Measurements from ENCODE around the gene CSH2.
"Not testable (repeated sequence)": the region's sequence is repeated elsewhere in the genome, so short reads cannot be mapped to it uniquely, and the experiment has no call there.

The CSH2 gene

DNA sequence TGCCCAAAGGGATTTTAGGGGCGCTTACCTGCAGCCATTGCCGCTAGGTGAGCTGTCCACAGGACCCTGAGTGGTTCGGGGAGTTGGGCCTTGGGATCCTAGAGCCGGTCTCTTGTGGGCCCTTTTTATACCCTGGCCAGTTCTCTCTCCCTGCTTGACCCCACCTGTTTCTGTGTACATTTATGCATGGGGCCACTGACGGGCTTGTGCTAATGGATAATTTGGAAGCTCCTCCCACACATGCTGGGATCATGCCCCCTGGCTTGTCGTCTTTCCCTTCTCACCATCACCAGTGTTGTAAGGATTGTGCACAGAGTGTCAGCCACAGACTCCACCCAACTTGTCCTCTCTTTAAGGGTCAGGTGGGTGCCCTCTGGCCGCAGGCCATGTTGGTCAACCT is at the start of gene CSH2:
CSH2 (minus strand) TSS at position 101 of the 400 bp plus-strand sequence; CDS start at position 38, 63 bp downstream.
- DNase-seq: not testable (repeated sequence)

DNA sequence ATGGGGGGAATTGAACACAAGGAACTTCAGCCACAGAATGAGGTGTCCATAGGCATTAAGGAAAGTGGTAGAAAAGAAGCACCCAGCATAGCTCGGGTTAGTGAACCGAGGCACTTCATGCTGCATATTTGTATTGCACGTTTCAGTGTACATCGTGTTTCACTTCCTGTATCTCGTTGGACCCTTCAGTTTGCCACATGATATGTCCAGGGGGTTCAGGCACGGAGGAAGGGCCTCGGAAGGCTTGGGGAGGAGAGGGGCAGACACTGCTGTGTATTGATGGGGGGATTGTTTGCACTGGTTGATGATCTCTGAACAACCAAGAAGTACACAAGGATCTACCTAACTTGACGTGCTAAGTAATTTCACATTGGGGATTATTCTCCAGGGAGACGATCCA is 48.9 kb upstream of the CSH2 start:
- not testable (repeated sequence) for DNase-seq

DNA sequence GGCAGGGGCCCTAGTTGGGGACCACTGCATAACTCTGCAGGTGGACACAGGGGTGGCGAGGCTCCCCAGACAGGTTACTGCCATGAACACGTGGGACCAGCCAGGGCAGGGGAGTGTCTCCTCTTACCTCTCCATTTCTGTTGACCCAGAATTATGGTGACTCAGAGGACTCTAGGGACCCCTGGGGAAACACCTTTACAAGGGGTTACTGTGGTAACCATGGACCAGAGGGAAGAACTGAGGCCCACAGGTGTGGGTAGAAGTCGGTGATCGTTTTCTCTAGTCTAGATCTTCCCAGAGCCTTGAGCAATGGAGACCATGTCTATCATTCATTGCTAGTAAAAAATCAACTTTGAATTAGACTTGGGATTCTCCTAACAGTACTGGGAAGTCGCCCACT is 47.3 kb upstream of the CSH2 start:
- not testable (repeated sequence) for DNase-seq

DNA sequence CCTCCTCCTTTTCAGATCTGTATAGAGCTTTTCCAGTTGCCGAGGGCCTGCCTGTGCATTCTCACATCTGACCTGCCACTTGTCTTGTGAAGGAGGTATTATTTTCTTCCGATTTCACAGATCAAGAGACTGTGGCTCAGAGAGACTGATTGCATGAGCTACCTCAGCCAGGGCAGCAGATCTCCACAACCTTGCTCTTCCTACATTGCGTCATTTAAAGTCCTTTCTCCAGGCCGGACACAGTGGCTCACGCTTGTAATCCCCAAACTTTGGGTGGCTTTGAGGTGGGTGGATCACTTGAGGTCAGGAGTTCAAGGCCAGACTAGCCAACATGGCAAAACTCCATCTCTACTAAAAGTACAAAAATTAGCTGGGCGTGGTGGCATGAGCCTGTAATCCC is 46.6 kb upstream of the CSH2 start:
- DNase-seq: not testable (repeated sequence)

DNA sequence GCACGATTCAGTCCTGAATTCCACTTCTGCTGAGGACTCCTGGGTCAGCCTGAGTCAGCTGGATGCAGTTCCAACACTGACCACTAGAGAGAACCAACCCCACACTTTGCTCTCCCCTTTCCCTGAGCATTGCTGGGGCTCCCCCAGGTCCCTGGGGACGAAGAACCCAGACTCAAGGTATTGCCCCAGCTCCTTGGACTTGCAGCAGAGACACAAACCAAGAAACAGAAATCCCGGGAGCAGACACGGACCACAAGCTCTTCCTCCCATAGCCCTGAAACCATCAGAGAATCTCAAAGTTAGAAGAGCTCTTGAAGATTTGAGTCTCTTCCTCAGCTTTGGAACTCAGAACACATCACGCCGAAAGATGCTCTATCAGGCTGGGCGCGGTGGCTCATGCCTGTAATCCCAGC is 45.8 kb upstream of the CSH2 start:
- peak; percentile 62 for DNase-seq

DNA sequence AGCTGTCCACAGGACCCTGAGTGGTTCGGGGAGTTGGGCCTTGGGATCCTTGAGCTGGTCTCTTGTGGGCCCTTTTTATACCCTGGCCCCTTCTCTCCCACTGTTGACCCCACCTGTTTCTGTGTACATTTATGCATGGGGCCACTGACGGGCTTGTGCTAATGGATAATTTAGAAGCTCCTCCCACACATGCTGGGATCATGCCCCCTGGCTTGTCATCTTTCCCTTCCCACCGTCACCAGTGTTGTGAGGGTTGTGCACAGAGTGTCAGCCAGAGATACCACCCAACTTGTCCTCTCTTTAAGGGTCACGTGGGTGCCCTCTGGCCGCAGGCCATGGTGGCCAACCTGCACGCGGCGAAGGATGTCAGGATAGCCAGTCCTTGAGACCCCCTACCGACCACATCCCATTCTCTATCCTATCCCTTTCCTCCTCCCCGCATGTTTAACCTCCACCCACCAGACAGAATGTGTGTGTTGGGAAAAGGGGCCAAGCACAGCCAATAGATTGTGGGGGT is 45.4 kb upstream of the CSH2 start, which contains the start of gene GH1:
GH1 (minus strand) TSS at position 51 of the 517 bp plus-strand sequence. CDS start 63 bp downstream, outside the sequence.
- not testable (repeated sequence) for DNase-seq

DNA sequence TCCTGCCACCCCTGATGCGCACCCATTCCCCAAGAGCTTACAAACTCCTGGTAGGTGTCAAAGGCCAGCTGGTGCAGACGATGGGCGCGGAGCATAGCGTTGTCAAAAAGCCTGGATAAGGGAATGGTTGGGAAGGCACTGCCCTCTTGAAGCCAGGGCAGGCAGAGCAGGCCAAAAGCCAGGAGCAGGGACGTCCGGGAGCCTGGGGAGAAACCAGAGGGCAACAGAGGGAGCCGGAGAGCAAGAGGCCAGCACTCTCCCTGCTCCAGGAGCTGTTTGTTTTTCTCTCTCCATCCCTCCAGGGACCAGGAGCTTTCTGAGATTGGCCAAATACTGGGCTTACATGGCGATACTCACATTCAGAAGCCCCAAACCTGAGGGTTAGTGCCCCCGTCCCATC is 44.8 kb upstream of the CSH2 start:
- no peak for DNase-seq

DNA sequence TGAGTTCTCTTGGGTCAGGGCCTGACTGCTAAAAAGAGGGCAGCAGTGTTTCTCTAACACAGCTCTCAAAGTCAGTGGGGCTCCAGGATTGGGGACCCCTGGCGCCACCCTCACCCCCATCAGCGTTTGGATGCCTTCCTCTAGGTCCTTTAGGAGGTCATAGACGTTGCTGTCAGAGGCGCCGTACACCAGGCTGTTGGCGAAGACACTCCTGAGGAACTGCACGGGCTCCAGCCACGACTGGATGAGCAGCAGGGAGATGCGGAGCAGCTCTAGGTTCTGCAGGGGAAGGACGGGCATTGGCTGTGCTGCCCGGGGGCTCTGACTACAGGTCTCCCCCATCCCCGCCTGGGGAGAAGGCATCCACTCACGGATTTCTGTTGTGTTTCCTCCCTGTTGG is 44.2 kb upstream of the CSH2 start:
- DNase-seq: no peak

DNA sequence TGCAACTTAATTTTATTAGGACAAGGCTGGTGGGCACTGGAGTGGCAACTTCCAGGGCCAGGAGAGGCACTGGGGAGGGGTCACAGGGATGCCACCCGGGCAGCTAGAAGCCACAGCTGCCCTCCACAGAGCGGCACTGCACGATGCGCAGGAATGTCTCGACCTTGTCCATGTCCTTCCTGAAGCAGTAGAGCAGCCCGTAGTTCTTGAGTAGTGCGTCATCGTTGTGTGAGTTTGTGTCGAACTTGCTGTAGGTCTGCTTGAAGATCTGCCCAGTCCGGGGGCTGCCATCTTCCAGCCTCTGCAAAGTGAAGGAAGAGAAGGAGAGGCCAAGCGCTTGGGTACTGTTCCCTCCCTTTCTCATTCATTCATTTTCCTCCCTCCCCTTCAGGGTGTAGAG is 43.7 kb upstream of the CSH2 start:
- DNase-seq: not testable (repeated sequence)

DNA sequence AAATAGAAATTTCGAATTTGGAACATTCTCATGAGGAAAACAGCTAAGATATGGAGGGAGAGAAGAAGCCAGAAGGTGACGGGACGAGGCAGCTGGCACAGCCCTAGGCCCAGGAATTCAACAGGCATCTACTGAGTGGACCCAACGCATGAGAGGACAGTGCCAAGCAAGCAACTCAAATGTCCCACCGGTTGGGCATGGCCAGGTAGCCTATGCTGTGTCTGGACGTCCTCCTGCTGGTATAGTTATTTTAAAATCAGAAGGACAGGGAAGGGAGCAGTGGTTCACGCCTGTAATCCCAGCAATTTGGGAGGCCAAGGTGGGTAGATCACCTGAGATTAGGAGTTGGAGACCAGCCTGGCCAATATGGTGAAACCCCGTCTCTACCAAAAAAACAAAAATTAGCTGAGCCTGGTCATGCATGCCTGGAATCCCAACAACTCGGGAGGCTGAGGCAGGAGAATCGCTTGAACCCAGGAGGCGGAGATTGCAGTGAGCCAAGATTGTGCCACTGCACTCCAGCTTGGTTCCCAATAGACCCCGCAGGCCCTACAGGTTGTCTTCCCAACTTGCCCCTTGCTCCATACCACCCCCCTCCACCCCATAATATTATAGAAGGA is 43.2 kb upstream of the CSH2 start:
- no peak for DNase-seq

DNA sequence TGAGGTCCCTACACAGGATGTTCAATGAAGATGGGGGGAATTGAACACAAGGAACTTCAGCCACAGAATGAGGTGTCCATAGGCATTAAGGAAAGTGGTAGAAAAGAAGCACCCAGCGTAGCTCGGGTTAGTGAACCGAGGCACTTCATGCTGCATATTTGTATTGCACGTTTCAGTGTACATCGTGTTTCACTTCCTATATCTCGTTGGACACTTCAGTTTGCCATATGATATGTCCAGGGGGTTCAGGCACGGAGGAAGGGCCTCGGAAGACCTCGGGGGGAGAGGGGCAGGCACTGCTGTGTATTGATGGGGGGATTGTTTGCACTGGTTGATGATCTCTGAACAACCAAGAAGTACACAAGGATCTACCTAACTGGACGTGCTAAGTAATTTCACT is 42.3 kb upstream of the CSH2 start:
- not testable (repeated sequence) for DNase-seq

DNA sequence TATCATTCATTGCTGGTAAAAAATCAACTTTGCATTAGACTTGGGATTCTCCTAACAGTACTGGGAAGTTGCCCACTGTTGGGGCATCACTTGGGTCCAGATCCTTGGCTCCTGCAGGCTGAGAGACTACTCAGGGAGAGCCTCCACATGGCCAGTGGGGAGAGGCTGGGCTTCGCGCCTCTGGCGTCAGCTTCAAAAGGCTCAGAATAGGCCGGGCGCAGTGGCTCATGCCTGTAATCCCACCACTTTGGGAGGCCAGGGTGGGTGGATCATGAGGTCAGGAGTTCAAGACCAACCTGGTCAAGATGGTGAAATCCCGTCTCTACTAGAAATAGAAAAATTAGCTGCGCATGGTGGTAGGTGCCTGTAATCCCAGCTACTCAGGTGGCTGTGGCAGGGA is 41.0 kb upstream of the CSH2 start:
- DNase-seq: no peak

DNA sequence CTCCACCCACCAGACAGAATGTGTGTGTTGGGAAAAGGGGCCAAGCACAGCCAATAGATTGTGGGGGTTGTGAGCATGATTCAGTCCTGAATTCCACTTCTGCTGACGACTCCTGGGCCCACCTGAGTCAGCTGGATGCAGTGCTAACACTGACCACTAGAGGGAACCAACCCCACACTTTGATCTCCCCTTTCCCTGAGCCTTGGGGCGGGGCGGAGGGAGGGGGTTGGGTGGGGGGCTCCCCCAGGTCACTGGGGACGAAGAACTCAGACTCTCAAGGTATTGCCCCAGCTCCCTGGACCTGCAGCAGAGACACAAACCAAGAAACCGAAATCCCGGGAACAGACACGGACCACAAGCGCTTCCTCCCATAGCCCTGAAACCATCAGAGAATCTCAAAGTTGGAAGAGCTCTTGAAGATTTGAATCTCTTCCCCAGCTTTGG is 38.2 kb upstream of the CSH2 start:
- peak; percentile 61 for DNase-seq

DNA sequence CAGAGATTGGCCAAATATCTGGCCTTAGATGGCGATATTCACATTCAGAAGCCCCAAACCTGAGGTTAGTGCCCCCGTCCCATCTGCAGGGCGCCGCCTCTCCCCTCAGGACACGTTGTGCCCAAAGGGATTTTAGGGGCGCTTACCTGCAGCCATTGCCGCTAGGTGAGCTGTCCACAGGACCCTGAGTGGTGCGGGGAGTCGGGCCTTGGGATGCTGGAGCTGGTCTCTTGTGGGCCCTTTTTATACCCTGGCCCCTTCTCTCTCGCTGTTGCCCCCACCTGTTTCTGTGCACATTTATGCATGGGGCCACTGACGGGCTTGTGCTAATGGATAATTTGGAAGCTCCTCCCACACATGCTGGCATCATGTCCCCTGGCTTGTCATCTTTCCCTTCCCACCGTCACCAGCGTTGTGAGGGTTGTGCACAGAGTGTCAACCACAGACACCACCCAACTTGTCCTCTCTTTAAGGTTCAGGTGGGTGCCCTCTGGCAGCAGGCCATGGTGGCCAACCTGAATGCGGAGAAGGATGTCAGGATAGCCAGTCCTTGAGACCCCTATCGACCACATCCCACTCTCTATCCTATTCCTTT is 37.7 kb upstream of the CSH2 start, which contains the start of gene CSHL1:
CSHL1 (minus strand) TSS at position 218 of the 595 bp plus-strand sequence; CDS start at position 156, 62 bp downstream.
- DNase-seq: no peak

DNA sequence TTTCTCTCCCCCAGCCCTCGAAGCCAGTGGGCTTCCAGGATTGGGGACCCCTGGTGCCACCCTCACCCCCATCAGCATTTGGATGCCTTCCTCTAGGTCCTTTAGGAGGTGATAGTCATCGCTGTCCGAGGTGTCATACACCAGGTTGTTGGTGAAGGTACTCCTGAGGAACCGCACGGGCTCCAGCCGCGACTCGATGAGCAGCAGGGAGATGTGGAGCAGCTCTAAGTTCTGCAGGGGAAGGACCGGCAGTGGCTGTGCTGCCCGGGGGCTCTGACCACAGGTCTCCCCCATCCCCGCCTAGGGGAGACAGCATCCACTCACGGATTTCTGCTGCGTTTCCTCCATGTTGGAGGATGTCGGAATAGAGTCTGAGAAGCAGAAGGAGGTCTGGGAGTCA is 36.6 kb upstream of the CSH2 start:
- no peak for DNase-seq

DNA sequence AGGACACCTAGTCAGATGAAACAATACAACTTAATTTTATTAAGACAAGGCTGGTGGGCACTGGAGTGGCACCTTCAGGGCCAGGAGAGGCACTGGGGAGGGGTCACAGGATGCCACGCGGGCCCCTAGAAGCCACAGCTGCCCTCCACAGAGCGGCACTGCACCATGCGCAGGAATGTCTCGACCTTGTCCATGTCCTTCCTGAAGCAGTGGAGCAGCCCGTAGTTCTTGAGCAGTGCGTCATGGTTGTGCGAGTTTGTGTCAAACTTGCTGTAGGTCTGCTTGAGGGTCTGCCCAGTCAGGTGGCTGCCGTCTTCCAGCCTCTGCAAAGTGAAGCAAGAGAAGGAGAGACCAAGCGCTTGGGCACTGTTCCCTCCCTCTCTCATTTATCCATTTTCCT is 36.1 kb upstream of the CSH2 start:
- not testable (repeated sequence) for DNase-seq

DNA sequence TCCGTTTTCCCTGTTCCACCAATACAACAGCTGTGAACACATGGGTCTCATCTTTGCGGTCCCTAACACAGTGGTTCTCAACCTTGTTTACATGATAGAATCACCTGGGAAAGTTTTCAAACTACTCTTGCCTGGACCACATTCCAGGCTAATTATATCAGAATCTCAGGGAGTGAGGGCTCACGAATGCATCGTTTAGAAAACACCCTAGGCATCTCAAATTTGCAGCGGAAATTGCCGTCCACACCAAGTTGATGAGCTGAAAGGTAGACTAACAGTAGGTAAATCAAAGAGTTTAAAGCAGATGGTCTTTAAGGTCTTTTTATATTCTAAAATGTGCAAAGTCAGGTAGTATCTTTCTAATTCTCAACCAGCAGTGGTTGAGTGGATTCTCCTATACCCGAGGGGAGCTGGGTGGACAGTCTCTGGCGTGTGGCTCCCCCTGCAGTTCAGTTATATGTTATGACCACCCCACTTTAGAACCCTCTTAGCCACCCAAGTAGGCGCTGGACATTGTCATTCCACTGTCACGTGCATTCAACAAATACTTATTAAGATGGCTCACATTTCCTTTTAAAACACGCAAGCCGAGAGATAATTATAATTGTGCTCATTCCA is 33.8 kb upstream of the CSH2 start:
- DNase-seq: not testable (repeated sequence)

DNA sequence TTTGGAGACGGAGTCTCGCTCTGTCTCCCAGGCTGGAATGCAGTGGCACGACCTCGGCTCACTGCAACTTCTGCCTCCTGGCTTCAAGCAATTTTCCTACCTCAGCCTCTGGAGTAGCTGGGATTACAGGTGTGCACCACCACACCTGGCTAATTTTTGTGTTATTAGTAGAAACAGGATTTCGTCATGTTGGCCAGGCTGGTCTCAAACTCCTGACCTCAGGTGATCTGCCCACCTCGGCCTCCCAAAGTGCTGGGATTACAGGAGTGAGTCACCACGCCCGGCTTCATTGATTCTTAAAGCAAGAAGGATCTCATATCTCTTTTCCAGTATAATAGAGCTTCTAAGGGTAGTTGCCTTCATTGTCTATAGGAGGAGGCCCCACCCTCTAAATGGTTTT is 31.3 kb upstream of the CSH2 start:
- DNase-seq: not testable (repeated sequence)

DNA sequence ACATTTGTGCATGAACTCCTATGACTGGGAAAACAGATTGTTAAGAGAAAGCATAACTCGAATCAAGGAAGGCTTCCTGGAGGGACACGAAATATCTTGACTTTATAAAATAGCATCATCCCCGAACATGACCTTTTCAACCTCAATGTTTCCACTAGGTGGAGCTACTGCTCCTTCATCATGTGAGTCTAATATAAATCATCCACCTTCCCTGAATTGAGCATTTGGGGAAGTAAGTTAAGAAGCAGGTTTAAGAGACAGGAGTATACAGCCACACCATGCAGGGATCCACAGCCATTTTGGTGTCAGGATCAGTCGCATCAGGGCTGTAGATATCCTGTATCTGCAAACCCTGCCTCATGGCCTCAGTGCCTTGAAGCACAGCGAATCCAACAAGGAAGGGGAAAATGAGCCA is 30.3 kb upstream of the CSH2 start:
- not testable (repeated sequence) for DNase-seq

DNA sequence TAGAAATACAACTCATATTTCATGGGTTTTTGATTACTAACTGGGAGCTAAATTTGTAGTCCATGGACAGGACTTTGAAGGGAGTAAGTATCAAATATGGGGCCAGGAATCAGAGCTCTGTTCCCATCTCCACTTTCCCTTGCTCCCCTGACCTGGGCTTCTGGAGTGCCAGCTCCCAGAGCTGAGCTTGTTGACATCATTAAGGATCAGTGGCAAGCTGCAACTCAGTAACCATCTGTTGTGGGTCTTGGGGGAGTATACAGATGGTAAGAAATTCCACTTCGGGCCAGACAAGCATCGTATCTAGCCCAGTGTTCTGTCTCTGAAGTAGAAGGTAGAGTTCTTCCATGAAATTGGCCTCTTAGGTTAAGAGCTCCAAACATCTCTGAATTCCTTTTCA is 28.5 kb upstream of the CSH2 start:
- not testable (repeated sequence) for DNase-seq

DNA sequence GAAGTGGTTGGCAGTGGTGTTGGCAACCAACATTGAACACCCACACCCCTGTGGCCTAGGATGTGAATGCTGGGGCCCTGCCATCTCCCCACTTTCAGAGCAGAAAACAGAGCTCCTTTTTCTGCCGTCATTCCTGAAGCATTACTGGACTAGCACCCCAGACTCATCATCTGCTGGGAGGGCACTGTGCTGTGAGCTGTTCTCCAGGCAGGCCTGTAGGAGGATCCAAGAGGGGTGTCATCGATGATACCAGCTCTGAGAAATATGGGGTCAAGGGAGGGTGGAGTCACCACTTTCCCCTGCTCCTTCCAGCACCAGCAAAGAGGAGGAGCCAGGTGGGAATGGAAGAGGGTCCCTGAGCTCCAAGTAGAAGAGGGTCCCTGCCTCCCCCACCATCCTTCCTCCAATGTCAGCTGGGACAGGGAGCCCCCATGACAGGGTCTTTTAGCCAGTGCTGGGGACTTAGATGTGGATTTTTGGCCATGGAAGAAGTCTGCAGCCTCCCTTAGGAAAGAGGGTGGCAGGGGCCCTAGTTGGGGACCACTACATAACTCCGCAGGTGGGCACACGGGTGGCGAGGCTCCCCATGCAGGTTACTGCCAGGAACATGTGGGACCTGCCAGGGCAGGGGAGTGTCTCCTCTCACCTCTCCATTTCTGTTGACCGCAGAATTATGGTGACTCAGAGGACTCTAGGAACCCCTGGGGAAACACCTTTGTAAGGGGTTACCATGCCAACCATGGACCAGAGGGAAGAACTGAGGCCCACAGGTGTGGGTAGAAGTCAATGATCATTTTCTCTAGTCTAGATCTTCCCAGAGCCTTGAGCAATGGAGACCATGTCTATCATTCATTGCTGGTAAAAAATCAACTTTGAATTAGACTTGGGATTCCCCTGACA is 25.7 kb upstream of the CSH2 start:
- DNase-seq: not testable (repeated sequence)

DNA sequence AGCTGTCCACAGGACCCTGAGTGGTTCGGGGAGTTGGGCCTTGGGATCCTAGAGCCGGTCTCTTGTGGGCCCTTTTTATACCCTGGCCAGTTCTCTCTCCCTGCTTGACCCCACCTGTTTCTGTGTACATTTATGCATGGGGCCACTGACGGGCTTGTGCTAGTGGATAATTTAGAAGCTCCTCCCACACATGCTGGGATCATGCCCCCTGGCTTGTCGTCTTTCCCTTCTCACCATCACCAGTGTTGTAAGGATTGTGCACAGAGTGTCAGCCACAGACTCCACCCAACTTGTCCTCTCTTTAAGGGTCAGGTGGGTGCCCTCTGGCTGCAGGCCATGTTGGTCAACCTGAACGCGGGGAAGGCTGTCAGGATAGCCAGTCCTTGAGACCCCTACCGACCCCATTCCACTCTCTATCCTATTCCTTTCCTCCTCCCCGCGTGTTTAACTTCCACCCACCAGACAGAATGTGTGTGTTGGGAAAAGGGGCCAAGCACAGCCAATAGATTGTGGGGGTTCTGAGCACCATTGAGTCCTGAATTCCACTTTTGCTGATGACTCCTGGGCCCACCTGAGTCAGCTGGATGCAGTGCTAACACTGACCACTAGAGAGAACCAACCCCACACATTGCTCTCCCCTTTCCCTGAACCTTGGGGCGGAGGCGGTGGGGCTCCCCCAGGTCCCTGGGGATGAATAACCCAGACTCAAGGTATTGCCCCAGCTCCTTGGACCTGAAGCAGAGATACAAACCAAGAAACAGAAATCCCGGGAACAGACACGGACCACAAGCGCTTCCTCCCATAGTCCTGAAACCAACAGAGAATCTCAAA is 23.3 kb upstream of the CSH2 start, which contains the start of gene CSH1:
CSH1 (minus strand) TSS at position 51 of the 831 bp plus-strand sequence. CDS start 63 bp downstream, outside the sequence.
- DNase-seq: not testable (repeated sequence)

Measured in stimulated activated CD4-positive, alpha-beta T cell treated with anti-CD3 and anti-CD28 coated beads, Interleukin-12 subunit alpha, Interleukin-12 subunit beta, amount 100 ng/mL, for 4 hours (primary cell).